ENCODE measurements around the gene RBFOX1. TPM values are rescaled to one million over a fixed set of nuclear protein-coding genes. Genes with fewer than 3 reads are reported as not detected.

Gene RBFOX1
- total RNA-seq, 1 donor from 2014 or later = 3.1 TPM

- no peak for DNase-seq (ENCODE audit: low spot score)
Observed at GRCh38 chr16:7675628-7676027, 343.0 kb downstream of the RBFOX1 start.

GRCh38 chr16:7680296-7680695 is 347.7 kb downstream of the RBFOX1 start:
- DNase-seq (ENCODE audit: low spot score) = no peak

- no peak for DNase-seq (ENCODE audit: low spot score)
Observed at GRCh38 chr16:7688811-7689210, 356.2 kb downstream of the RBFOX1 start.

GRCh38 chr16:7689234-7689633 is 356.6 kb downstream of the RBFOX1 start:
- no peak for DNase-seq (ENCODE audit: low spot score)

- peak; percentile 2 for DNase-seq (ENCODE audit: low spot score)
Observed at GRCh38 chr16:7691533-7691932, 358.9 kb downstream of the RBFOX1 start.

GRCh38 chr16:7703672-7704071 is 371.0 kb downstream of the RBFOX1 start:
- no peak for DNase-seq (ENCODE audit: low spot score)

- DNase-seq (ENCODE audit: low spot score) = no peak
Observed at GRCh38 chr16:7705885-7706284, 373.2 kb downstream of the RBFOX1 start.

- no peak for DNase-seq (ENCODE audit: low spot score)
Observed at GRCh38 chr16:7709186-7709585, 376.5 kb downstream of the RBFOX1 start.

GRCh38 chr16:7713244-7713643 is 380.6 kb downstream of the RBFOX1 start:
- no peak for DNase-seq (ENCODE audit: low spot score)

- no peak for DNase-seq (ENCODE audit: low spot score)
Observed at GRCh38 chr16:7714775-7715174, 382.1 kb downstream of the RBFOX1 start.

GRCh38 chr16:7716660-7717550 is 384.3 kb downstream of the RBFOX1 start:
- peak; percentile 78 for DNase-seq (ENCODE audit: low spot score)

GRCh38 chr16:7722761-7723160 is 390.1 kb downstream of the RBFOX1 start:
- DNase-seq (ENCODE audit: low spot score) = no peak

GRCh38 chr16:7731141-7731540 is 398.5 kb downstream of the RBFOX1 start:
- DNase-seq (ENCODE audit: low spot score) = peak; percentile 19

- DNase-seq (ENCODE audit: low spot score) = no peak
Observed at GRCh38 chr16:7736138-7736665, 403.6 kb downstream of the RBFOX1 start.

- DNase-seq (ENCODE audit: low spot score) = no peak
Observed at GRCh38 chr16:7742626-7743025, 410.0 kb downstream of the RBFOX1 start.

GRCh38 chr16:7744546-7745264 is 412.1 kb downstream of the RBFOX1 start:
- no peak for DNase-seq (ENCODE audit: low spot score)

- no peak for DNase-seq (ENCODE audit: low spot score)
Observed at GRCh38 chr16:7745276-7745675, 412.6 kb downstream of the RBFOX1 start.

GRCh38 chr16:7746941-7747340 is 414.3 kb downstream of the RBFOX1 start:
- DNase-seq (ENCODE audit: low spot score) = peak; percentile 71

- DNase-seq (ENCODE audit: low spot score) = peak; percentile 27
Observed at GRCh38 chr16:7748522-7748921, 415.9 kb downstream of the RBFOX1 start.

- DNase-seq (ENCODE audit: low spot score) = no peak
Observed at GRCh38 chr16:7755347-7755882, 422.8 kb downstream of the RBFOX1 start.

Data from umbilical cord (tissue), 2 donors.